Measurements from ENCODE around the gene CDK10.
"Not testable (repeated sequence)": the region's sequence is repeated elsewhere in the genome, so short reads cannot be mapped to it uniquely, and the experiment has no call there.

Gene CDK10

GRCh38 chr16:89657442-89658220 is 28.9 kb upstream of the CDK10 start, which contains the start of the genes CHMP1A and SPATA33:
TSS of gene CHMP1A (minus strand) at chr16:89657708. CDS start at chr16:89657588, 120 bp downstream.
TSS of gene SPATA33 (plus strand) at chr16:89657836. CDS start at chr16:89657912, 76 bp downstream.
- peaks cover 68% of the 10 kb centered on the region for H3K36me3 Mint-ChIP-seq
- peaks cover 37% of the 10 kb centered on the region for H3K4me1 Mint-ChIP-seq
- peak within 1 kb of the TSS; percentile 88 for H3K4me3 Mint-ChIP-seq
- H3K9me3 Mint-ChIP-seq, result no peaks in the 10 kb centered on the region
- peak; percentile 94 for ATAC-seq
- H3K27ac Mint-ChIP-seq, result peak within 1 kb of the TSS; percentile 94
- peak; percentile 95 to 98 for DNase-seq (ENCODE audit: low spot score in 2 of 2)

DNA sequence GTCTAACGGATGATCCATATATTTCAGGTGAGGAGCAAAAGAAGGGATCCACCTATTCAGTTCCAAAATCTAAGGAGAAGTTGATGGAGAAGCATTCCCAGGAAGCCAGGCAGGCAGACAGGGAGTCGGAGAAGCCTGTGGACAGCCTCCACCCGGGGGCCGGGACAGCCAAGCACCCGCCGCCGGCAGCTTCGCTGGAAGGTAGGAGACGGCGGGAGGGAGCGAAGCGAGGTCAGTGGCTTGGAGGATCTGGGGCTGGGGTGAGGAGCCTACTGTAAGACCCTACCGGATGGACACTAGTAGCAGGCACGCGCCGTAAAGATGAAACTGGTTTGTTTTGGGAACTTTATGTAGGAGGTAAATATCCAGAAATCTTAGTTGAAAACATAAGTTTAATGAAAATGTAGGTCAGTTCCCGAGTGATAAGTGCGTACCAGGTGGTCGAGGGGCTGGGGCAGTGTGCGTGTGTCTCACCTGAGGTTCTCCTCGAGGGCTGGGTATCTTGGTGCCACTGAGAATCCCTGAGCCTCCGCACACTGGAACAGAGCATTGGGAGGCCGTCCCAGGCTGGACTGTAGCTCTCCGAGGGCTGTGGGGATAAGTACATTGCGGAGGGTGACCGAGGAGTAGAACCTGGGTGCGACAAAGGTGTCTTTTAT is 28.1 kb upstream of the CDK10 start:
- peak overlapping the region; percentile 94 for H3K27ac Mint-ChIP-seq
- H3K4me3 Mint-ChIP-seq, result peak overlapping the region; percentile 88
- ATAC-seq (peak; percentile 33), DNase-seq (ENCODE audit: low spot score in 2 of 2) (no peak)
- H3K36me3 Mint-ChIP-seq, result peaks cover 68% of the 10 kb centered on the region
- H3K9me3 Mint-ChIP-seq, result no peaks in the 10 kb centered on the region
- H3K4me1 Mint-ChIP-seq, result peaks cover 37% of the 10 kb centered on the region

GRCh38 chr16:89660146-89660545 is 26.3 kb upstream of the CDK10 start:
- Mint-ChIP-seq H3K4me3 (no peak overlapping the region), H3K9me3 (no peaks in the 10 kb centered on the region), H3K4me1 (peaks cover 35% of the 10 kb centered on the region), H3K36me3 (peaks cover 61% of the 10 kb centered on the region), H3K27ac (no peak overlapping the region)
- DNase-seq (ENCODE audit: low spot score in 2 of 2) (no peak), ATAC-seq (no peak)

GRCh38 chr16:89661215-89661614 is 25.3 kb upstream of the CDK10 start:
- Mint-ChIP-seq H3K4me3 (no peak overlapping the region), H3K36me3 (peaks cover 50% of the 10 kb centered on the region), H3K4me1 (peaks cover 28% of the 10 kb centered on the region), H3K27ac (peak overlapping the region; percentile 11), H3K9me3 (no peaks in the 10 kb centered on the region)
- DNase-seq (ENCODE audit: low spot score in 2 of 2) (no peak), ATAC-seq (no peak)

GRCh38 chr16:89664238-89664637 is 22.3 kb upstream of the CDK10 start:
- not testable (repeated sequence) for H3K4me3 Mint-ChIP-seq; ATAC-seq; H3K9me3 Mint-ChIP-seq; DNase-seq (ENCODE audit: low spot score in 2 of 2); H3K27ac Mint-ChIP-seq
- Mint-ChIP-seq H3K4me1 (peaks cover 11% of the 10 kb centered on the region), H3K36me3 (peaks cover 46% of the 10 kb centered on the region)

DNA sequence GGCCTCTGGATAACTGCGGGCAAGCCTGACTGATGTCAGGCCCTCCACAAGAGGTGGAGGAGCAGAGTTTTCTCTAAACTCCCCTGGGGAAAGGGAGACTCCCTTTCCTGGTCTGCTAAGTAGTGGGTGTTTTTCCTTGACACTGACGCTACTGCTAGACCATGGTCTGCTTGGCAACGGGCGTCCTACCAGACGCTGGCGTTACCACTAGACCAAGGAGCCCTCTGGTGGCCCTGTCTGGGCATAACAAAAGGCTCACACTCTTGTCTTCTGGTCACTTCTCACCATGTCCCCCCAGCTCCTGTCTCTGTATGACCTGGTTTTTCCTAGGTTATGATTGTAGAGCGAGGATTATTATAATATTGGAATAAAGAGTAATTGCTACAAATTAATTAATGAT is 19.5 kb upstream of the CDK10 start:
- not testable (repeated sequence) for H3K4me1 Mint-ChIP-seq; H3K9me3 Mint-ChIP-seq; H3K27ac Mint-ChIP-seq; ATAC-seq; H3K4me3 Mint-ChIP-seq; DNase-seq (ENCODE audit: low spot score in 2 of 2)
- peaks cover 25% of the 10 kb centered on the region for H3K36me3 Mint-ChIP-seq

DNA sequence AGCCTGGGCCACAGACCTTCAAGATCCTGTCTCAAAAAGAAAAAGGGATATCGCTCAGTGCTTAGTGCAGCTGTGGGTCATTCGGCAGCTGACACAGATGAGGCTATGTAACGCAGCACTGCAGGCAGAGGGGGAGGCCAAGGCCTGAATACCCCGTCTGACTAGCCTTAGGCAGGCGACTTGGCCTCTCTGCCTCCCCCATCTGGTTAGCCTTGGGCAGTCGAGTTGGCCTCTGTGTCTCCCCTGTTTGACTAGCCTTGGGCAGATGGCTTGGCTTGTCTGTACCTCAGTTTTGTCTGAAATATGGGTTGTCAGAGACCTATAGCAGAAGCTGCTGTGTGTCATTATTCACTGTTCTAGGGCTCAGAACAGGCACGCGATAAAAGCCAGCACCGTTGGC is 18.9 kb upstream of the CDK10 start:
- no peak overlapping the region for H3K27ac Mint-ChIP-seq
- peaks cover 18% of the 10 kb centered on the region for H3K36me3 Mint-ChIP-seq
- no peaks in the 10 kb centered on the region for H3K9me3 Mint-ChIP-seq
- no peak for ATAC-seq
- H3K4me1 Mint-ChIP-seq, result no peaks in the 10 kb centered on the region
- no peak for DNase-seq (ENCODE audit: low spot score in 2 of 2)
- no peak overlapping the region for H3K4me3 Mint-ChIP-seq

- ATAC-seq (no peak), DNase-seq (ENCODE audit: low spot score in 2 of 2) (no peak)
- Mint-ChIP-seq H3K27ac (no peak overlapping the region), H3K9me3 (no peaks in the 10 kb centered on the region), H3K36me3 (peaks cover 7% of the 10 kb centered on the region), H3K4me3 (no peak overlapping the region), H3K4me1 (no peaks in the 10 kb centered on the region)
Observed at GRCh38 chr16:89668790-89669158, 17.7 kb upstream of the CDK10 start.

DNA sequence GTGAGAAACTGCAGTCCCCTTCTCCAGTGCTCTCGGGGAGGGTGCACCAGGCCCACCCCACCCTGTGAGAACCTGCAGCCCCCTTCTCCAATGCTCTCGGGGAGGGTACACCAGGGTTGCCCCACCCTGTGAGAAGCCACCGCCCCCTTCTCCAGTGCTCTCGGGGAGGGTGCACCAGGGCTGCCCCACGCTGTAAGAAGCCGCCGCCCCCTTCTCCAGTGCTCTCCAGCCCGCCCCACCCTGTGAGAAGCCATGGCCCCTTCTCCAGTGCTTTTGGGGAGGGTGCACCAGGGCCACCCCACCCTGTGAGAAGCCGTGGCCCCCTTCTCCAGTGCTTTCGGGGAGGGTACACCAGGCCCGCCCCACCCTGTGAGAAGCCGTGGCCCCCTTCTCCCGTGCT is 16.7 kb upstream of the CDK10 start:
- Mint-ChIP-seq H3K4me3 (no peak overlapping the region), H3K36me3 (no peaks in the 10 kb centered on the region), H3K4me1 (no peaks in the 10 kb centered on the region), H3K27ac (no peak overlapping the region), H3K9me3 (no peaks in the 10 kb centered on the region)
- DNase-seq (ENCODE audit: low spot score in 2 of 2) (no peak), ATAC-seq (no peak)

DNA sequence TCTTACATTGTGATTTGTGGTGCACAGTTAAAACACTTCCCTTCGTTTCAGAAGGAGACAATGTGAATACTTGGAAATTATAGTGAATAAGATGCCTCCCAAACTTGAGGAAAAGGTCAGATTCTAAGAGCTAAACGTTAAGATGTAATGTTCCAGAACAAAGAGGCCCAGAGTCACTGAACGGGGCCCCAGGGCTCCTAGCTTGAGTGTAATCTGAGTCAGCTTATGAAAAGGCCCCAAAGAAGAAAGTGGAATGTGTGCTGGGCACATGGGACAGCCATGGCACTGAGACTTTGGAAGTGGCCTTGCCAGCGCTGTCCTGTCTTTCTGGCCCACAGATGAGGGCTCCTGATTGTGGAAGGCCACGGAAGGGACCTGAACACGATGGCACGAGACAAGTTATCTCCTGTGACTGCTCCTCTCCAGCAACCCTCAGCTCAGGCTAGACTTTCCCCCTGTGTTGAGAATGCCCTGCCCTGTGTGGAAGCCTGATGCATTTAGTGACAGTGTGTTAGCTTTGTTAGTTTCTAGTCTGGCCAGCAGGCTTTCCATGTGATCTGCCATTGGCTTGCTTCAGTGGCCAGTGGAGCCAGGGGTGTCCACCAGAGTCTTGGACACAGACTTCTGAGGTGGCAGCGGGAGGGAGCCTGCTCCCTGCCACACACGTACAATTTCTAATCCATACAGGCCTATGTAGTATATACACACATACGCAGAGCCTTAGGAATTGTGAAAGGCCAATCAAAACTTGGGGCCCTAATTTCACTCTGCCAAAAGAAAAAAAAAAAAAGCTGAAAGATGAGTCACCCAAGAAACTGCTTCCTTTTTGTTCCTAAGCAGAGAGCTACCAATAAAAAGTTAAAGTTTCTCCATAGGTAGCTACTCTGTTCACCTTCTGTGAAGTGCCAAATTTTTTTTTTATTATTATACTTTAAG is 15.7 kb upstream of the CDK10 start:
- Mint-ChIP-seq H3K36me3 (no peaks in the 10 kb centered on the region), H3K4me3 (no peak overlapping the region), H3K4me1 (no peaks in the 10 kb centered on the region), H3K9me3 (no peaks in the 10 kb centered on the region), H3K27ac (no peak overlapping the region)
- no peak for ATAC-seq
- DNase-seq (ENCODE audit: low spot score in 2 of 2), result no peak

DNA sequence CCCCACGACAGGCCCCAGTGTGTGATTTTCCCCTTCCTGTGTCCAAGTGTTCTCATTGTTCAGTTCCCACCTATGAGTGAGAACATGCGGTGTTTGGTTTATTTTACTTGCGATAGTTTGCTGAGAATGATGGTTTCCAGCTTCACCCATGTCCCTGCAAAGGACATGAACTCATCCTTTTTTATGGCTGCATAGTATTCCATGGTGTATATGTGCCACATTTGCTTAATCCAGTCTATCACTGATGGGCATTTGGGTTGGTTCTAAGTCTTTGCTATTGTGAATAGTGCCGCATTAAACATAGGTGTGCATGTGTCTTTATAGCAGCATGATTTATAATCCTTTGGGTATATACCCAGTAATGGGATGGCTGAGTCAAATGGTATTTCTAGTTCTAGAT is 14.9 kb upstream of the CDK10 start:
- DNase-seq (ENCODE audit: low spot score in 2 of 2); ATAC-seq; H3K4me3 Mint-ChIP-seq; H3K36me3 Mint-ChIP-seq; H3K9me3 Mint-ChIP-seq; H3K4me1 Mint-ChIP-seq; H3K27ac Mint-ChIP-seq: not testable (repeated sequence)

- Mint-ChIP-seq H3K9me3 (no peaks in the 10 kb centered on the region), H3K4me1 (no peaks in the 10 kb centered on the region), H3K36me3 (no peaks in the 10 kb centered on the region), H3K27ac (no peak overlapping the region), H3K4me3 (no peak overlapping the region)
- DNase-seq (ENCODE audit: low spot score in 2 of 2) (no peak), ATAC-seq (no peak)
Observed at GRCh38 chr16:89672177-89672941, 14.1 kb upstream of the CDK10 start.

- Mint-ChIP-seq H3K4me3 (no peak overlapping the region), H3K36me3 (no peaks in the 10 kb centered on the region), H3K9me3 (no peaks in the 10 kb centered on the region), H3K27ac (no peak overlapping the region), H3K4me1 (no peaks in the 10 kb centered on the region)
- DNase-seq (ENCODE audit: low spot score in 2 of 2) (no peak), ATAC-seq (no peak)
Observed at GRCh38 chr16:89678258-89678657, 8.2 kb upstream of the CDK10 start.

DNA sequence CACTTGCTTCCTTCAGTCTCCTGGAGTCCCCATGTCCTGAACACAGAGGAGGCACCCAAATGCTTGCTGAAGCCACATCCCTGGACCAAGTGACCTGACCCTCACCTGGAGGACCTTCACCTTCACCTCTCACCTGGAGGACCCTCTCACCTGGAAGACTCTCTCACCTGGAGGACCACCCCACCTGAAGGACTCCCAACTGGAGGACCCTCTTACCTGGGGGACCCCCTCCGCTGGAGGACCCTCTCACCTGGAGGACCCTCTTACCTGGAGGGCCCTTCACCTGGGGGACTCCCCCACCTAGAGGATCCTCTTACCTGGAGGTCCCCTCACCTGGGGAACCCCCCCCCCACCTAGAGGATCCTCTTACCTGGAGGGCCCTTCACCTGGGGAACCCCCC is 573 bp upstream of the CDK10 start:
- H3K27ac Mint-ChIP-seq, result no peak overlapping the region
- peaks cover 26% of the 10 kb centered on the region for H3K4me1 Mint-ChIP-seq
- no peak for ATAC-seq
- H3K36me3 Mint-ChIP-seq, result peaks cover 31% of the 10 kb centered on the region
- H3K4me3 Mint-ChIP-seq, result peak overlapping the region; percentile 83
- no peak for DNase-seq (ENCODE audit: low spot score in 2 of 2)
- H3K9me3 Mint-ChIP-seq, result no peaks in the 10 kb centered on the region

Measured in stimulated activated effector memory CD8-positive, alpha-beta T cell treated with anti-CD3 and anti-CD28 coated beads, Interleukin-12 subunit alpha, Interleukin-12 subunit beta, amount 100 ng/mL, for 72 hours (primary cell).